Adrenal gland (tissue), 12 donors: ENCODE results near the gene HOTAIR. TPM values are rescaled to one million over a fixed set of nuclear protein-coding genes. Genes with fewer than 3 reads are reported as not detected.

Experiments used
- DNase-seq, 7 donors: peaks; one replicate each; pipeline ENCODE4 v3.0.0-alpha.2; 2019 to 2020
- H3K27ac ChIP-seq, 5 donors: fragments of 200-600 bp; sonication (generic) in 4 of 5; 1 replicate in 3 of 5; 2 replicates in 2 of 5; pipeline versions ENCODE4 v1.5.1 to v1.8.0; 2016 to 2020; ENCODE audit warnings: mild to moderate bottlenecking in 1 of 5
- H3K27me3 ChIP-seq: fragments of 200-600 bp; 2 replicates; pipeline ENCODE4 v1.8.0; 2021
- H3K36me3 ChIP-seq, 2 donors: fragments of 200-600 bp; replicated peaks in 1 of 2; 1 replicate in 1 of 2; 2 replicates in 1 of 2; pipeline versions ENCODE4 v1.5.1 to v1.8.0; 2018 to 2022
- H3K4me1 ChIP-seq, 2 donors: fragments of 200-600 bp; replicated peaks in 1 of 2; 1 replicate in 1 of 2; 2 replicates in 1 of 2; pipeline versions ENCODE4 v1.5.1 to v1.8.0; 2018 to 2021
- H3K4me3 ChIP-seq, 4 donors: fragments of 200-600 bp; sonication (generic) in 3 of 4; one replicate each; pipeline ENCODE4 v1.5.1; 2016 to 2018
- H3K9me3 ChIP-seq, 3 donors: fragments of 200-600 bp; sonication (generic) in 1 of 3; replicated peaks in 1 of 3; 1 replicate in 2 of 3; 2 replicates in 1 of 3; pipeline versions ENCODE4 v1.5.1 to v1.8.0; 2016 to 2021
- CTCF ChIP-seq, 6 experiments: fragments of 450-650 bp in 4 of 6; fragments of 200-600 bp in 2 of 6; sonication (generic) in 1 of 6; IDR thresholded peaks; 1 replicate in 5 of 6; 2 replicates in 1 of 6; pipeline versions ENCODE4 v1.5.1 to v1.8.0; 2016 to 2021; ENCODE audit warnings: antibody characterized with exemption in 6 of 6, mild to moderate bottlenecking in 2 of 6, moderate library complexity in 1 of 6
- POLR2A ChIP-seq, 2 donors: fragments of 450-650 bp; IDR thresholded peaks; one replicate each; pipeline ENCODE4 v1.6.1; 2017; ENCODE audit warnings: antibody characterized with exemption in 2 of 2, mild to moderate bottlenecking in 2 of 2, moderate library complexity in 1 of 2
- WGBS, 4 donors: extraction: QIAGEN DNeasy Blood & Tissue Kit in 2 of 4; methylation state at CpG; one replicate each; pipeline versions ENCODE4 v1.1.5 to v1.1.7; 2013 to 2017; 5-methylcytosine and 5-hydroxymethylcytosine counted together
- intact Hi-C, 2 donors: fragments of 100-400 bp; cut with DNase I; formaldehyde crosslinking; loops; one replicate each; pipeline versions ENCODE4 v1.14.1 to v1.15.0; 2022 to 2023
- polyA plus RNA-seq, 3 donors: library from polyadenylated mRNA; stranded (reverse); fragments of 200-250 nt in 2 of 3; fragments of 350-450 nt in 1 of 3; fragmentation: Illumina TruSeq in 1 of 3; extraction: RNeasy Lipid Tissue Mini Kit (QIAGEN cat#74804) in 1 of 3; gene quantifications; one replicate each; pipeline ENCODE4 v1.2.3, GENCODE V29; 2013 to 2014
- total RNA-seq, 9 donors: library from RNA; depleted of rRNA in 4 of 9; stranded (reverse); fragments of >200 nt in 4 of 9; fragments of 120-200 nt in 1 of 9; fragmentation: NEBNext Ultra II Directional in 1 of 9; extraction: Animal tissue kit (Norgen Biotek cat#: 25700) in 1 of 9; gene quantifications; one replicate each; pipeline versions ENCODE4 v1.1.0 to v1.2.4, GENCODE V29; 2013 to 2023
- donor health status: healthy with polysubstance abuse.
- donor health status: Bipolar disorder and iron deficiency.
- donor health status: DM: yes; HTN: yes; CAD: no.
- donor health status: DM: no; HTN: no; CAD: no.
- donor health status: DM: no; HTN: no; CAD: no.
- donor health status: DM: yes; HTN: yes; CAD: no.

Gene HOTAIR
- total and polyA plus RNA-seq, 12 donors, result not detected

GRCh38 chr12:53942467-53942997 is 32.2 kb downstream of the HOTAIR start:
- DNase-seq, result no peak
- TF ChIP-seq CTCF (IDR thresholded peaks at IDR 0.05), result no peak
- no peak for TF ChIP-seq POLR2A (IDR thresholded peaks at IDR 0.05)
- Histone ChIP-seq H3K4me1 (no peaks in the 10 kb centered on the region), H3K36me3 (no peaks in the 10 kb centered on the region), H3K9me3 (no peaks in the 10 kb centered on the region), H3K27ac (no peak overlapping the region), H3K4me3 (no peak overlapping the region), H3K27me3 (peaks cover 96% of the 10 kb centered on the region)
- intact Hi-C loops, result no loop called here
- WGBS, 4 donors, result 8 to 24% (median 16%) methylated on average over 2 of the region's 2 CpGs

GRCh38 chr12:53941750-53942149 is 33.0 kb downstream of the HOTAIR start:
- 16 to 22% (median 19%) methylated on average over 5 of the region's 5 CpGs for WGBS, 4 donors
- intact Hi-C loops, result no loop called here

GRCh38 chr12:53941187-53941586 is 33.6 kb downstream of the HOTAIR start:
- Histone ChIP-seq H3K36me3 (no peaks in the 10 kb centered on the region), H3K27me3 (peaks cover 100% of the 10 kb centered on the region), H3K9me3 (no peaks in the 10 kb centered on the region), H3K4me3 (no peak overlapping the region), H3K4me1 (no peaks in the 10 kb centered on the region), H3K27ac (no peak overlapping the region)
- intact Hi-C loops, result no loop called here
- no peak for DNase-seq
- TF ChIP-seq POLR2A (IDR thresholded peaks at IDR 0.05), result no peak
- no peak for TF ChIP-seq CTCF (IDR thresholded peaks at IDR 0.05)

More at GRCh38 chr12:53941750-53942149, 33.0 kb downstream of the HOTAIR start:
- H3K4me1 ChIP-seq, result no peaks in the 10 kb centered on the region
- H3K4me3 ChIP-seq, result no peak overlapping the region
- no peaks in the 10 kb centered on the region for H3K36me3 ChIP-seq
- no peak for DNase-seq
- H3K27ac ChIP-seq, result no peak overlapping the region
- peaks cover 100% of the 10 kb centered on the region for H3K27me3 ChIP-seq
- H3K9me3 ChIP-seq, result no peaks in the 10 kb centered on the region
- TF ChIP-seq POLR2A (IDR thresholded peaks at IDR 0.05) (no peak), CTCF (IDR thresholded peaks at IDR 0.05) (no peak)

GRCh38 chr12:53940443-53941014 is 34.2 kb downstream of the HOTAIR start:
- TF ChIP-seq POLR2A (IDR thresholded peaks at IDR 0.05) (no peak), CTCF (IDR thresholded peaks at IDR 0.05) (no peak)
- no peaks in the 10 kb centered on the region for H3K4me1 ChIP-seq
- H3K9me3 ChIP-seq, result no peaks in the 10 kb centered on the region
- no peak overlapping the region for H3K27ac ChIP-seq
- peaks cover 100% of the 10 kb centered on the region for H3K27me3 ChIP-seq
- H3K4me3 ChIP-seq, result no peak overlapping the region
- DNase-seq, result no peak
- no peaks in the 10 kb centered on the region for H3K36me3 ChIP-seq
- intact Hi-C loops, result no loop called here
- WGBS, 4 donors, result 7 to 12% (median 9%) methylated on average over 4 to 9 of the region's 9 CpGs
